GM19238 (cell line): ENCODE results near the gene MMP23B.
"Not testable (repeated sequence)": the region's sequence is repeated elsewhere in the genome, so short reads cannot be mapped to it uniquely, and the experiment has no call there.

Experiments
- DNase-seq: peaks from one replicate; pipeline ENCODE4 v3.0.0; 2011; ENCODE audit warnings: low spot score; ENCODE audit not compliant: insufficient read length

Gene MMP23B

GRCh38 chr1:1664941-1665814, 33.2 kb downstream of the MMP23B start:
- DNase-seq = no peak

DNA sequence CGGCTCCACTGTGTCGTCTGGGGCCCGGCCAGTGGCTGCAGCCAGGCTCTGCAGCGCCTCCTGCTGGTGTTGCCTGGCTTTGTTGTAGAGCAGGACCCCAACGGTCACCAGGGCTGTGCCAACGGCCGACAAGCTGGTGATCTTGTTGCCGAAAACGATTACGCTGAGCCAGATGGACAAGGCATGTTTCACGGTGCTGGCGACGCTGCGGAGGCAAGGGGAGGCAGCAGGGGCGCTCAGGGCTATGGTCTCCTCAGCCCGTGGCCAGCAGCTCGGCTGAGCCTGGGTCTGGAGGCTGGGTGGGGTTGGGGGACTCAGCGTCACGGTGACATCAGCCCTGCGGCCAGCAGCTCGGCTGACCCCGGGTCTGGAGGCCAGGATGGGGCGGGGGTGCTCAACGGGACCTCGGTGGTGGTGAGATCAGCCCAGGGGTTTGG, 33.9 kb downstream of the MMP23B start:
- DNase-seq = no peak

GRCh38 chr1:1666526-1666925, 34.6 kb downstream of the MMP23B start:
- no peak for DNase-seq

DNA sequence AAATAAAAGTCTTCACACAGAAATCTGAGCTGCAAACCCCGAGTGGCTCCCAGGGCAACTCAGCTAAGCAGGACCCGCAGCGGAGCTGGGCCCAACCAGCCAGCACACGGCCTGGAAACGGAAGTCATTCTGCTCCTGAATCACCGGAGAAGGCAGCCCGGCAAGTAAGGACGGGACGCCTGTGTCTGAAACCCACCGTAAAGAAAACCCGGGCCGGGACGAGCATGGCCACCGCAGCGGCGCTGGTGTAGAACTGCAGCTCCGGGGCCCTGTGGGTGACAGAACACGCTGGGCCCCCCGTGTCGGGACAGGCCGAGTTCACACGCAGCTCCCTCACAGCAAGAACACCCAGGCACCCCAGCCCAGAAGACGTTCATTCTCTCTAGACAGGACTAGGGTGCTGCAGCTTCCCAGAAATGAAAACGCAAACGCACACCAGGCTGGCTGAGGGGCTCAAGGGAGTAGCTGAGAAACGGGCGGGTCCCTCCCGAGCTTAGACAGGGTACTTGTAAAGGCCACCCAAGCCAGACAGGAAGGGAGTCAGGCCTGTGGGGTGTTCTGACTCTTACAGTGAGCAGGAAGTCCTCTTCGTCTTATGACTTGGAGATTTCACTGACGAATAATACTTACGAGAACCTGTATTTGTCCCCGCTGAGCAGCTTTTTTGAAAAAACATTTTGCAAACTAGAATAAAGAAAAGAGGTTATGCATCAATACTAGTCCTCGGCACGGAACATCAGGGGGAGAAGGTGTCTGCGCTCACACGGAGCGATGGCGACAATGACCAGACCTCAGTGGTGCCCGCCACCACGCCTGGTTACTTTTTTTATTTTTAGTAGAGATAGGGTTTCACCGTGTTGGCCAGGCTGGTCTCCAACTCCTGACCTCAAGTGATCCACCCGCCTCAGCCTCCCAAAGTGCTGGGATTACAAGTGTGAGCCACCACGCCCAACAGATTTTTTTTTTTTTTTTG, 37.8 kb downstream of the MMP23B start:
- DNase-seq = no peak

DNA sequence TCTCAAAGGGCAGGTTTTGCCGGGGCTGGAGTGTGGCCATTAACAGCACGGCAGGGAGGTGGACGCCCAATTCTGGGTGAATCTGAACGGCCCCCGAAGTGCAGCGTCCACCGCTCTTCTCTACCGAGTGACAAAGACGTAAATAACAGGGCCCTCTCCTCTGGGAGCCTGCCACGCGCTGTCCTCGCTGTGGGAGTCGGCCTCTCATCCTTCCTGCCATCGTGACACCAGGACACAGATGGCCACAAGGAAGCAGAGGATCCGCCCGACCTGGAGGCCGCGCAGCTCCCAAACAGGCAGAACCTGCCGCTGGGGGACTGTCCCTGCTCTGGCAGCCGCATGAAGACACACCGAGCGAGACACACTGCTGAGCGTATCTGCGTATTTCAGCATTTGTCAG, 38.9 kb downstream of the MMP23B start:
- DNase-seq = no peak

DNA sequence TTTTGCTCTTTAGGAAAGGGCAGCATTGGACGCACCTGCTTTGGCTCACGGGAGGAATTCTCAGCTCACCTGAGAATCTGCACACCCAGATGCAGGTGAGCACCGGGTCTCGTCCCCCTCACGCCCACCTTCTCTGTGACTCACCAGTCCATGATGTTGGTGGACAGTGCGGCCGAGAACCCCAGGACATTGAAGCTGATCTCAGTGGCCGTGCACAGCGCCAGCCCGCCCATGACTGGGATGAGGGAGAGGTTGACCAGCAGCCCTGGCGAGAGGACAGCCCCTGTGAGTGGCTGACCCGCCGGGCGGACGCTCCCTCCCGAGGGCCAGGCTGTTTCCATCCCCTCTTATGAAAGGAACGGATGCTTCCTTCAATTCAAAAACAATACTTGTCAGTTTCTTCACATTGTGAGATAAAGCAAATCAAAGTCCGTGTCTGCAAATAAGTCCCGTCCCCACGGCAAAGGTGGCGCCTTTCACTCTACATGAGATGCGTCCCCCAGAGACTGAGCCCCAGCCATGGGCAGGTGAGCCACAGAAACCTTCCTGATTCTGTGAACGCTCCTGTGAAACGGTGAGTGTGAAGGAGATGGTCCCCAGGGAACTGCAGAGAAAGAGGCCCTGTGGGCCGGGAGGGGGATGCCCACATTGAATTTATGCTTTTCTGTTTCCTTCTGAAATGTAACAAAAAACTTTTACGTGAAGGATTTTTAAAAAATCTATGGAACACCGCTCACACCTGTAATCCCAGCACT, 39.6 kb downstream of the MMP23B start:
- no peak for DNase-seq

DNA sequence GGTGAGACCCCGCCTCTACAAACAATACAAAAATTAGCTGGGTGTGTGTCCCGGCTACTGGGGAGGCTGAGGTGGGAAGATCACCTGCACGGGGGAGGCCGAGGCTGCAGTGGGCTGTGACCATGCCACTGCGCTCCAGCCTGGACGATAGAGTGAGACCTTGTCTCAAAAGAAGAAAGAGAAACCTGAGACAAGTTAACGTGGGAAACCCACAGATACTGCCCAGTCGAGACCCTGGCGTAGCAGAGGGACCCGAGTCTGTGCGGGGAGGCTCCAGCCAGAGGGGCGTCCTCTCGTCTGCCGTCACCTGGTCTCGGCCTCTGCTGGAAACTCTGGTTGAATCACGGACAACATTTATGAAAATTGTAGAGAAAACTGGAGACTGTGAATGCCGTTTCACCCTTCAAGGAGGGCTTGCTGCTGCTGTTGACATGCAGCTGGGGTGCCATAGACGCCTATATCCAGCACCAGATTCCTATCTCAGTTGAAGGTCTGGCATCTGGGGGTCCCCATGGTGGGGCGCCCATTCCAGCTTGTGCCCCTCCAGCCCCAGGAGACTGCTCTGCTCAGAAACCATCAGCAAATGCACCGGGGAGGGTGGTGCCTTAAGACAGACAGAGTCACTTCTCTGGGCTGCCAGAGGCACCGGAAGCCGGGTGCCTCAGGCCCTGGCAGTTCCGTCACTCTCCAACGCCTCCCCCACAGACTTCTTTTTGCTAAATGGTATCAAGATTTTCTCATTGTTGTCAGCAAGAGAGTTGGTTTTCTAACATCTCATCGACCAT, 40.4 kb downstream of the MMP23B start:
- DNase-seq = no peak

GRCh38 chr1:1674806-1675205, 42.8 kb downstream of the MMP23B start:
- not testable (repeated sequence) for DNase-seq

GRCh38 chr1:1675218-1675617, 43.2 kb downstream of the MMP23B start:
- not testable (repeated sequence) for DNase-seq

DNA sequence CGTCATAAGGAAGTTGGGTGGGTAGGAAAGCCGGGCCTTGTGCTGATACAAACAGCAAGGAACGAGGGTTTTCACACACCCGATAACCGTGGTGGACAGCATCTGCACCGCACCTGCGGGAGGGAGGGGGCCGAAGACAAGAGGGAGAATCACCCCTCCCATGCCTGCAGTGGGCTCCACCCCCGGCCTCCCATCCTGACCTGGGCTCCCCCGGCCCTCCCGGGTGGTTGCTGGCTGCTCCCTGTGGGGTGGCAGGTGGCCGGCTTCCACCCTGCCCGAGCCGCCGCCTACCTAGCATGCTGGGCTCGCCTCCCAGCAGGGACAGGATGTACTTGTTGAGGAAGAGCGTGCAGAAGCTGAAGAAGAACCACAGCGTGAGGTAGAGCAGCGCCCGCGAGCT, 44.1 kb downstream of the MMP23B start:
- not testable (repeated sequence) for DNase-seq

DNA sequence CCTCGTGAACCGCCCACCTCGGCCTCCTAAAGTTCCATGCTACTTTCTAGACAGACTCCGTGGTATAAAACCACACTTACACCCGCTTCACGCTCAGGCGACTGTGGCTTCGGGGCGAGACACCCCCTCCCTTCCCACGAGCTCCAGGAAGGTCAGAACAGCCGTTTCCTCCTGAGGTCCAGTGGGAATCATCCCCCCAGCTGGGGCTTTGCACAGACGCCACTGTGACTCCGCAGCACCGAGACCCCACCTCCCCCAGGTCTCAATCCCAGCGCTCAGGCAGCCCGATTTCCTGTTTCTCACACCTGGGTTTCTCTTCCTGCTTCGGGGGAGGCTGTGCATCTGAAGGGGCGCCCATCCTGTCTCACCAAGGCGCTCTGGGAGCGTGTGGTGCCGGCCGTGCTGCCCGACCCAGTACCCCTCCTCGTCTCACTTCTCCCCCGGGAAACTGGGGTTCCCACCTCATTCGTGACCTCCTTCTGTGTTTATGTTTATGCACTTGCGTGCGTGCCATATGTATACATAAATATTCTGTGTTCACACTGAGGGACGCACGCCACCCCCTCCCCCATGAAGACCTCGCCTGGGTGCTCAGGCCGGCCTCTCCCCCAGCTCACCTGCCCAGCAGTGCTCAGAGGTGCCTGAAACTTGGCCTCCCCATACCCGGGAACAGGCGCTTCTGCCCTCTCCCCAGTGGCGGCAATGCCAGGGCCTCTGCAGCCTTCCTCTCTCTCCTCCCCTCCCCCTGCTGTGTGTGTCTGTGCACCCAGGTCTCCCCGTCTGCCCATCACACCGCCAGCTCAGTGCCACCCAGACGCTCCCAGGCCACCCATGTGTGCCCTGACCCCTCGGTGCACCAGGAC, 46.0 kb downstream of the MMP23B start:
- DNase-seq = peak; percentile 89

DNA sequence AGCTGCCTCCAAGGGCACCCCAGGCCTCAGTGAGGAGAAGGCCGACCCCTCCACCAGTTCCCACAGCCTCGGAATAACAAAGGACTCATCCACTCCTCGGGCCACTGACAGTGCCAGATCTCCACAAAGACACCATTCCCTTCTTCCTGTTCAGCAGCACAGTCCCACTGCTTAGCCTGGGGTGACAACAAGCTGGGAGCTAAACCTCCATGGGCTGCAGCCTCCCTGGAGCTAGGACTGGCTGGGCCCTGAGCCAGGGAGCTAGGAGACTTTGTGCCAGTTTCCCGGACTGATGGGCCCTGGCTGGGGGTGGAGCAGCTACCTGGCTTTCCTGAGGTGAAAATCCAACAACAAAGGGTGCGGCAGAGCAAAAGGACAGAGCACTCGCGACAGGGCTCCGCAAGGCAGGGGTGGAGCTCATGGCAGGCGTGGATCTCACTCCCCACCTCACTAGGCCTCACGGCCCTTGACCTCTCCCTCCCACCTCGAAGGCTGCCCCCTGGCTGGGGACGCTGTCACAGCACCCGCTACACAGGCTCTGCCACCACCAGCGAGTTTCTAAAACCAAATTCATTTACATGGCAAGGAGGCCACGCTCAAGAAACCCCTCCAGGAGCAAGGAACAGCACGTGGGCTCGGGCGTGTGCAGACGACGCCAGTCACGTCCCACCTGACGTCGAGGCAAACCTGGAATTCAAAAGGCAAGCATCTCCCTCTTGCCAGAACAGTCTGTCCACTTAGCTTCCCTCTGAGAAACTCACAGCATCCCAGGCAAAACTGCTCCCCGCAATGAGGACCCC, 46.8 kb downstream of the MMP23B start:
- DNase-seq = no peak

DNA sequence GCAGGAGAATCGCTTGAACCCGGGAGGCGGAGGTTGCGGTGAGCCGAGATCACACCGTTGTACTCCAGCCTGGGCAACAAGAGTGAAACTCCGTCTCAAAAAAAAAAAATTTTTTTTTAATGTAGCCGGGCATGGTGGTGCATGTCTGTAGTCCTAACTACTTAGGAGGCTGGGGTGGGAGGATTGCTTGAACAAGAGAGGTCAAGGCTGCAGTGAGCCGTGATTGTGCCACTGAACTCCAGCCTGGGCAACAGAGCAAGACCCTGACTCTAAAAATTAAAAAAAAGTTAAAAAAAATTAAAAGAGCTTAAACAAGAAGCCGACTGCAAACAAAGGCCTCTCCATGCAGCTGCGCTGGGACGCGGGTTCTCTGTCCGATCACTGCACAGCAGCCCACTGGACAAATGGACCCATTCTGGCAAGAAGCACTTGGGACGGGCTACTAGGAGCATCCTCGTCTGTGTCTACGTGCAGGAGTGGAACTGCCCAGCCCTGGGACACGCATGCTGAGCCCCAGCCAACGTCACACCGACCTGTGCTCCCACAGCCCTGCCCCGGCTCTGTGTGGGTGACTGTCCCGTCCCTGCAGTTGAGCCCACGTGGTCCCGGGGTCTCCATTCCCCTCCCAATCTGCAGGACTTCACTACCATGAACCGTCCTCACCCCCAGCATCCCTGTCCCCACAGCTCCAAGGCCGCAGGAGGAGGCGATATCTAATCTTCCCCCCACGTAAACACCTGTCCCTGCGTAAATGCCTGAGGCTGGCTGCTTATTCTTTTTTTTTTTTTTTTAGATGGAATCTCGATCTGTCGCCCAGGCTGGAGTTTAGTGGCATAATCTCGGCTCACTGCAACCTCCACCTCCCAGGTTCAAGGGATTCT, 48.3 kb downstream of the MMP23B start:
- no peak for DNase-seq

DNA sequence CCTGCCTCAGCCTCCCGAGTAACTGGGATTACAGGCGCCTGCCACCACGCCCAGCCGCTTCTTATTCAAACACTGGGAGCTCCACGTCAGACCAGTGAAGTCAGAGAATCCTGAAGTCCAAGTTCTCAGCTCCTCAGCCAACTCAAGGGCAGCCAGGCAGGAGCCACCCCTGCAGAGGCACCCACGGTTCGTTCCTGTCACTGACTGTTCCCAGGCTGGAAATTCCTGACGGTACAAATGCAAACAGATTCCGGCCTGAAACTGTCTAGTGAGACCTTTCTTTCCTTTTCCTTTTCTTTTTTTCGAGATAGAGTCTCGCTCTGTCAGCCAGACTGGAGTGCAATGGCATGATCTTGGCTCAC, 48.9 kb downstream of the MMP23B start:
- no peak for DNase-seq

DNA sequence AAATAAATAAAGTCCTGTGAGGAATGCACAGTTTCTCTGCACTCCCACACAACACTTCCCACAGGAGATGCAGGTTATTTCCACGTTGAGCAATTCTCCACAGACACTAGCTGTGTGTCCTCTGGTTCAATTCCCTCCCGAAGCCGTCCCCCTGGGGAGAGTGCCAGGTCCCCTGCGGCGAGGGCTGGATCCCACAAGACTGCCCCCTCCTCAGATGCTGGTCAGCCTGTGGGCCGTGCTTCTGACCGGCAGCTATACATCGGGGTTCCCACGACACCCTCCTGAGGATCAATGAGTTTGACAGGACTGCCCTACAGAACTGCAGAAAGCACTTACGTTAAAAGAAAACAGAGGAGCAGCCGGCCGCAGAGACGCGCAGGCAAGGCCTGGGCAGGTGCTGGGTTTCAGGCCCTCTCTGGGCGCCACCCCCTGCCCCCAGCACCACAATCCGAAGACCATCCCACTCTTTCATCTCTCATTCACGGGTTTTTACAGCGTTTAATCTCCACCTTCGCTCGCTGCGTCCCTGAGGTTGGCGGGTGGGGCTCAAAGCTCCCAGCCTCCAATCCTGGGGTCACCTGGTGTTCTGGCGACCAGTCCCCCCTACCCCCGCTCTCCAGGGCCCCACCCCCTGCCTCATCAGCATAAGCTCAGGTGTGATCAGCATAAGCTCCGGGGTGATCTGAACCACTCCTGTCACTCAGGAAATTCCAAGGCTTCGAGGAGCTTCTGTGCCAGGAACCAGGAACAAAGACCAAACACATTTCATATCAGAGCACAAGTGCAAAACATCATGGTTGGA, 51.3 kb downstream of the MMP23B start:
- no peak for DNase-seq
